ENCODE results near the gene SKIC2.

SKIC2 gene

GRCh38 chr6:31945154-31945506, 13.8 kb upstream of the SKIC2 start:
- DNase-seq (ENCODE audit: low read depth): no peak
- TF ChIP-seq CTCF (IDR thresholded peaks at IDR 0.05; ENCODE audit: control insufficient read depth, insufficient read depth, low read depth, low read length, missing control alignments): no peak
- H3K4me3 ChIP-seq (ENCODE audit: control insufficient read depth, low read depth, low read length): no peak overlapping the region

- no peak for TF ChIP-seq CTCF (IDR thresholded peaks at IDR 0.05; ENCODE audit: control insufficient read depth, insufficient read depth, low read depth, low read length, missing control alignments)
- peak within 1 kb of the TSS; percentile 36 for H3K4me3 ChIP-seq (ENCODE audit: control insufficient read depth, low read depth, low read length)
- DNase-seq (ENCODE audit: low read depth): peak; percentile 46
Measured at GRCh38 chr6:31945507-31946369, 13.2 kb upstream of the SKIC2 start, which contains the start of gene CFB. Gene CFB, plus strand, starts transcription at chr6:31946095. Its CDS starts 127 bp downstream, at chr6:31946222.

- no peak overlapping the region for H3K4me3 ChIP-seq (ENCODE audit: control insufficient read depth, low read depth, low read length)
- DNase-seq (ENCODE audit: low read depth): no peak
- TF ChIP-seq CTCF (IDR thresholded peaks at IDR 0.05; ENCODE audit: control insufficient read depth, insufficient read depth, low read depth, low read length, missing control alignments): no peak
Measured at GRCh38 chr6:31946370-31946885, 12.5 kb upstream of the SKIC2 start.

GRCh38 chr6:31947070-31947675, 11.8 kb upstream of the SKIC2 start:
- H3K4me3 ChIP-seq (ENCODE audit: control insufficient read depth, low read depth, low read length): no peak overlapping the region
- no peak for DNase-seq (ENCODE audit: low read depth)
- no peak for TF ChIP-seq CTCF (IDR thresholded peaks at IDR 0.05; ENCODE audit: control insufficient read depth, insufficient read depth, low read depth, low read length, missing control alignments)

- no peak for TF ChIP-seq CTCF (IDR thresholded peaks at IDR 0.05; ENCODE audit: control insufficient read depth, insufficient read depth, low read depth, low read length, missing control alignments)
- DNase-seq (ENCODE audit: low read depth): no peak
- no peak overlapping the region for H3K4me3 ChIP-seq (ENCODE audit: control insufficient read depth, low read depth, low read length)
Measured at GRCh38 chr6:31947864-31948263, 11.1 kb upstream of the SKIC2 start.

- DNase-seq (ENCODE audit: low read depth): no peak
- H3K4me3 ChIP-seq (ENCODE audit: control insufficient read depth, low read depth, low read length): no peak overlapping the region
- TF ChIP-seq CTCF (IDR thresholded peaks at IDR 0.05; ENCODE audit: control insufficient read depth, insufficient read depth, low read depth, low read length, missing control alignments): no peak
Measured at GRCh38 chr6:31948306-31948705, 10.7 kb upstream of the SKIC2 start.

All from AG09309 (cell line).